Cortex of kidney (tissue), 1 donor: ENCODE data around the gene CYP19A1.

Source experiments
- DNase-seq: peaks from one replicate; lab custom pipeline; 2025; lab: John Stamatoyannopoulos, UW

CYP19A1 gene

GRCh38 chr15:51359981-51360380 is 21.6 kb upstream of the CYP19A1 start:
- DNase-seq, result no peak

DNA sequence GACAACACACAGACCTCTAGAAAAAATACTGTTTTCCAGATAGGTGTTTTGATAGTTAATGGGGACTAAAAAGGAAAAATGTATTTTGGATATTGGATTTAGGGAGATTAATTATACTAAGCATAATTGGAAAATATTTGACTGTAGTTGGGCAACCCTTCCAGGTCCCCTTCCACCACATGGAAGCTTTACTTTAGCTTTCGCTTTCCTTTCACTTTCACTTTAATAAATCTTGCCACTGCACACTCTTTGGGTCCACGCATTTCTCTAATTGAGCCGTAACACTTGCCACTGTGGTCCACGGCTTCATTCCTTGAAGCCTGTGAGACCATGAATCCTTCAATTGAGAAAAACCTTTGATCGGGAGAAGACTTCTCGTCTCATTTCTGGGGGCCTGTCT is 18.6 kb upstream of the CYP19A1 start:
- DNase-seq, result no peak

DNA sequence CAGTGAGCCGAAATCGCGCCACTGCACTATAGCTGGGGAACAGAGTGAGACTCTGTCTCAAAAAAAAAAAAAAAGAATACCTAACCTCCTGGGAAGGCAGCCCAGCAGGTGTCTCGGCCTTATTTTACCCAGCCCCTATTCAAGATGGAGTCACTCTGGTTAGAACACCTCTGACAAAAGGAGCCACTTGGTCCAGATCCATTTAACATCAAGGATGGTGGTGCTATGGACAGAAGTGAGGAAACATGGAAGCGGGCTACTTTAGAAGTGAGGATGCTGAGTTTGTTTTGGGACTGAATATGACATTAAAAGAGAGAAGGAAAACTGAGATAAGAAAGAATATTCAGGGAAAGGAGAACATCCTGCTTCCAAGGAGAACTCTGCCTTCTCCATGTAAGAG is 17.8 kb upstream of the CYP19A1 start:
- DNase-seq, result no peak

DNA sequence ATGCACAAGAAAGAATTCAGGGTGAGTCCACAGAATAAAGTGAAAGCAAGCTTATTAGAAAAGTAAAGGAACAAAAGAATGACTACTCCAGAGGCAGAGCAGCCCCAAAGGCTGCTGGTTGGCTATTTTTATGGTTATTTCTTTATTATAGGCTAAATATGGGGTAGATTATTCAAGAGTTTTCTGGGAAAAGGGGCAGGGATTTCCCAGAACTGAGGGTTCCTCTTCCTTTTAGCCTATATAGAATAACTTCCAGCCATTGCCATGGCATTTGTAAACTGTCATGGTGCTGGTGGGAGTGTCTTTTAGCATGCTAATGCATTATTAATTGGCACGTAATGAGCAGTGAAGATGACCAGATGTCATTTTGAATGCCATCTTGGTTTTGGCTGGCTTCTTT is 16.7 kb upstream of the CYP19A1 start:
- no peak for DNase-seq

DNA sequence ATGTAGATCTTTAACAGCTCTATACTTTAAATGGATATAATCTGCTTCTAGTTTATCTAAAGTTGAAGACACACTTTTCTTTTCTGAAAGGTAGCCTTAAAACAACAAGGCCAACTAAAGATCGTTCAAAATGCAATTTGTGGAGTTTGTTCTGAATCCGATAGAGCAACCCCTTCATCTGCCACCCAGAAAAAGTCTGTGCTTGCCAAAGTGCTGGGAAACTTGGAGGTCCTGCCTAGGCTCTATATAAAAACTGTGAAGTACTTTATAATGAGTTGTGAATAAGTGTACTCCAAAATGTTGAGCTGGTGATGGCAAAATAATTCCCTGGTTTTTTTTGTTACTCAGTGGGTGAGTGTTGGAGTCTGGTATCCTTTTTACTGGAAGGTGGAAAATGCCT is 15.6 kb upstream of the CYP19A1 start:
- no peak for DNase-seq

DNA sequence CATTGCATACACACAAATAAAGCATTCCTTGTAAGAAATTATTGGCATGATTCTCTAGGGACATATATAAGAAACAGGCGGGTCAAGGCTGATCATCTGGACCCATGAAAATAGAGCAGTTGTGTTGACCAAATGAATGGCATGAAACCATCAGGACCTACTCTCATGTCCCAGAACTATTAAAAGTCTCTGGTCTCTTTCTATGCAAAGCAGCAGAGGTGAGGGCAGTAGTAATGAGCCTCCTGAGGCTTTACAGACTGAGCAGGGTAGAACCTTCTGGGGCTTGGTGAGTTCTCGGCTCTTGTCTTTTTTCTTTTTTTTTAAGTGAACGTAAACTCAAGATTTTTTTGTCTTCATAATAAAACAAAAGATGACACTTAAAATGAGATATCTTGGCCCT is 12.3 kb upstream of the CYP19A1 start:
- no peak for DNase-seq

DNA sequence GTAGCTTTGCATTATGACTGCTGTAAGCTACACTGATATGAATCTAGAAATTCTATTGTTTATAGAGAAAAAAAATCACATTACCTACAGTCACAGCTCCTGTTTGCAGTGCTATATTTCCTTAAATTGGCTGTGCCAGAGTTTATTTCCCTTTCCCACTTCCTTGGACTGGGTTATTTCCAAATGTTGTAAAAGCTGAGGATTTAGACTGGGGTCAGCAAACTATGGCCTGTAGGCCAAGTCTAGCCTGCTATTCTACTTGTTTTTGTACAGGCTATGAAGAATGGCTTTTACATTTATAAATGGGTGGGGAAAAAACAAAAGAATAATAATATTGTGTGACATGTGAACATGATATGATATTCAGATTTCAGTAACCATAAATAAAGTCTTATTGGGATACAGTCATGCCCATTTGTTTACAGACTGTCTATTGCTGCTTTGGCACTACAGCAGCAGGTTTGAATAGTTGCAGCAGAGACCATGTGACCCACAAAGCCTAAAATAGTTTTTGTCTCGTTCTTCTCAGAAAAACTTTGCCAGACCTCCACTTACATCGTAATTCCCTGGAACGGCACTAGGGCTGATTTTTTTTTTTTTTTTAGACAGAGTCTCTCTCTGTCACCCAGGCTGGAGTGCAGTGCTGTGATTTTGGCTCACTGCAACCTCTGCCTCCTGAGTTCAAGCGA is 10.9 kb upstream of the CYP19A1 start:
- no peak for DNase-seq

- DNase-seq, result no peak
These were observed 10.3 kb upstream of the CYP19A1 start for GRCh38 chr15:51348688-51349087.

- no peak for DNase-seq
These were observed 7.7 kb upstream of the CYP19A1 start for GRCh38 chr15:51346136-51346535.

- no peak for DNase-seq
These were observed 5.1 kb upstream of the CYP19A1 start for GRCh38 chr15:51343466-51343865.

GRCh38 chr15:51342227-51342999 is 4.0 kb upstream of the CYP19A1 start:
- no peak for DNase-seq

DNA sequence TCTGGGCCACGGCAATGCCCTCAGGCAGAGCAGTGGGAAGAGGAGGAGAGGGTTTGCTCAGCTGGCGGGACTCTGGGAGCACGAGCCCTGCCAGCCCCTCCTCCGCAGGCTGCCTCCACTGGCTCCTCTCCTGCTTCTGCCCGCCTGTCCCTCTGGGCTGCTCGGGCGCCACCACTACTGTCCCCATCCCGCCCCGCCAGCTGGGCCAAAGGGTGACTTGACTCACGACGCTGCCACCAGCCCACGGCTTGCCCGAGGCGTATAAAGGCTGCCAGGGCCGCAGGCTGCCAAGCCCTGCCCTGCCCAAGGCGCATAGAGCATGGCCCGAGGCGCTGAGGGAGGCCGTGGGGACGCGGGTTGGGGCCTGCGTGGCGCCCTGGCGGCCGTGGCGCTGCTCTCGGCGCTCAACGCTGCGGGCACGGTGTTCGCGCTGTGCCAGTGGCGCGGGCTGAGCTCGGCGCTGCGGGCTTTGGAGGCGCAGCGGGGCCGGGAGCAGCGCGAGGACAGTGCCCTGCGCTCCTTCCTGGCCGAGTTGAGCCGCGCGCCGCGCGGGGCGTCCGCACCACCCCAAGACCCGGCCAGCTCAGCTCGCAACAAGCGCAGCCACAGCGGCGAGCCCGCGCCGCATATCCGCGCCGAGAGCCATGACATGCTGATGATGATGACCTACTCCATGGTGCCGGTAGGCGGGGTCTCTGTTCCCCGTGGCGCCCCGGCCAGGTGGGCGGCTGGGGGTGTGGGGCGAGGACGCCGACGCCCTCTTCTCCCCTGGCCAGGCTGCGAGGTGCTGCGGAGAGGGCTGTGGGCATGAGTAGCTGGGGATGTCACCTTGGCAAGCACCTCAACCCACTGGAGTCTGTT is 3.2 kb upstream of the CYP19A1 start, which contains the start of gene GLDN:
TSS of gene GLDN (plus strand) at position 290 of the 861 bp plus-strand sequence. CDS start at position 320, 30 bp downstream.
- DNase-seq, result no peak

DNA sequence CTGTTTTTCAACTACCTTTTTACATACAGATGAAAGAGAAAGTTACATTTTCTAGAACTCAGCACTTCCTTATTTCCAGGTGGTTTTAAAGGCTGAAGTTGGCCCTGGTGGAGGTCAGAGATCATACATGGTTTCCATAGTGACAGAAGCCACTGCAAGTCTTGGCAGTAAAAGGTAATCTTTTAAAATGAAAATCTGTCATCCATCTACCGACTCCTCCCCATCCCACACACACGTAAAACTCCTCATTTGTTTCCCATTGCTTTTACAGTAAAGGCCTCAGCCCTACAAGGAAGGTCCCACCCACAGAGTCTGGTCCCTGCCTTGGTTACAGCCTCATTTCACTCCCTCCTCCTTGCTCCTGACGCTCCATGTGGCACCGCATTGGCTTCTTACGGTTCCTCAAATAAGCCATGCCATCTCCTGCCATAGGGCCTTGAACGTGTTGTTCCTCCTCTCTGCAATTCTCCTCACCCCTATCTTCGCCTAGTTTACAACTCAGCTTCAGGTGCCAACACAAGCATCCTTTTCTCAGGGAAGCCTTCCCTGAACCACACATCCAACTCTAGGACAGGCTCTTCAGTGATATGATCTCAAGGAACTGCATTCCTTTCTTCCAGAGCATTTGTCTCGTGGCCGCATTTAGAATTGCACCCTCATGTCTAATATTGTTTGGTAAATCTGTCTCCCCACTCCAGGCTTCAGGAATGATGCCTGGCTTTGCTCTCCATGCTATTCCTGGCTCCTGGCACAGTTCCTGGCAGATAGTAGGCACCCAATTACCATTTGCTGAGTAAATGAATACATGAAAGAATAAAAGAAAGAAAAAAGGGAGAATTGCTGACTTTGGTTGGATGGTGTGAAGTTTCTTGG is 2.6 kb downstream of the CYP19A1 start:
- no peak for DNase-seq

DNA sequence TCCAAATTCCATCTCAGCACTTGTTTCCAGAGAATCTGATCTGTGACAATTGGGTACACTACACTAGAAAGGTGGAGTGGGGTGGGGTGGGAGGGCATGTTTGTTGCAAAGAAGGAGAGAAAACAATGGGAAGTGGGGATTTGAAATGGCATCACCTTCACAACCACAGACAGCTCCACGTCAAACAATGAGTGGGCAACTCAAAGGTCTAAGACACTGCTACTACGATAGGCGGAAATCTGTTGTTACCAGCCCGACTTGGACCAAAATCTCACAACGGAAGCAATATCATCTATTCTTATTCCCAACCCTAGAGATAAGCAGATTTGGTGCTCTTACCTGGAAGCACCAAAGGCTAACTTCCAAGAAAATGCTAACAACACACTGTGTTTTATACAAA is 3.3 kb downstream of the CYP19A1 start:
- DNase-seq, result no peak

DNA sequence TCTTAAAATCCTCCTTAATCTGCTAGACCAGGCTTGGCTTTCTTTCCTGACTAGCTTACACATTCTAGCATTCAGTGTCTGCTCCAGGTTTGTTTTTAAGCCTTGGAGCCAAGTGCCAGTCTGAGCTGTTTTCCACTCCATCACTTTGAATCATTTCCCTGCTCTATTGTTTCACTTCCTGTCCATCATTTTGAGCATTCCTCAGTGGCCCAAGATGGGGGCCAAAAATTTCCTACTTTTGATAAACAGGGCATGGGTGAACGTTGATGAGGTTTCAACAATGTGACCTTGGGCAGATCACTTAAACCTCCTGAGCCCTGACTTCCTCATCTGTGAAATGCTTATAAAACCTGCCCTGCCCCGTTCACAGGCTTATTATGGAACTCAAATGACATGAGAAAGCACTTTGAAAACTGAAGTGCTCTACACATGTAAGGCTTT is 4.4 kb downstream of the CYP19A1 start:
- no peak for DNase-seq

- DNase-seq, result no peak
These were observed 4.8 kb downstream of the CYP19A1 start for GRCh38 chr15:51333571-51333970.

- no peak for DNase-seq
These were observed 5.9 kb downstream of the CYP19A1 start for GRCh38 chr15:51332206-51333147.

GRCh38 chr15:51331141-51331540 is 7.3 kb downstream of the CYP19A1 start:
- no peak for DNase-seq

GRCh38 chr15:51328926-51329325 is 9.5 kb downstream of the CYP19A1 start:
- no peak for DNase-seq

GRCh38 chr15:51327081-51327480 is 11.3 kb downstream of the CYP19A1 start:
- no peak for DNase-seq
